Gastrocnemius medialis (tissue), 4 donors: ENCODE results near the gene SPECC1. TPM values are rescaled to one million over a fixed set of nuclear protein-coding genes. Genes with fewer than 3 reads are reported as not detected.

Experiments
- ATAC-seq, 2 donors: fragments of 150-250 bp; one replicate each; pipeline ENCODE4 v1.9.1; 2016
- DNase-seq, 2 donors: peaks; one replicate each; pipeline ENCODE4 v3.0.0-alpha.2; 2019
- H3K27ac ChIP-seq, 4 donors: fragments of 200-600 bp; sonication (generic); 1 replicate in 1 of 4; 2 replicates in 3 of 4; pipeline ENCODE4 v1.5.1; 2016 to 2018; ENCODE audit warnings: mild to moderate bottlenecking in 2 of 4, moderate library complexity in 1 of 4
- H3K27me3 ChIP-seq, 3 donors: fragments of 200-600 bp; sonication (generic) in 2 of 3; 1 replicate in 1 of 3; 2 replicates in 2 of 3; pipeline versions ENCODE4 v1.5.1 to v1.6.0; 2016 to 2019; ENCODE audit warnings: mild to moderate bottlenecking in 1 of 3, moderate library complexity in 1 of 3
- H3K36me3 ChIP-seq, 2 donors: fragments of 200-600 bp; sonication (generic) in 1 of 2; one replicate each; pipeline ENCODE4 v1.5.1; 2017 to 2018
- H3K4me1 ChIP-seq, 2 donors: fragments of 200-600 bp; sonication (generic) in 1 of 2; one replicate each; pipeline ENCODE4 v1.5.1; 2016 to 2017; ENCODE audit warnings: mild to moderate bottlenecking in 2 of 2
- H3K4me3 ChIP-seq, 4 donors: fragments of 200-600 bp; sonication (generic) in 3 of 4; 1 replicate in 1 of 4; 2 replicates in 3 of 4; pipeline ENCODE4 v1.5.1; 2016 to 2019; ENCODE audit warnings: mild to moderate bottlenecking in 2 of 4
- H3K9me3 ChIP-seq, 3 donors: fragments of 200-600 bp; sonication (generic) in 2 of 3; 1 replicate in 1 of 3; 2 replicates in 2 of 3; pipeline ENCODE4 v1.5.1; 2016 to 2019
- CTCF ChIP-seq, 5 experiments: fragments of 450-650 bp in 3 of 5; fragments of 200-600 bp in 2 of 5; sonication (generic) in 2 of 5; IDR thresholded peaks in 4 of 5; conservative IDR thresholded peaks in 1 of 5; 1 replicate in 4 of 5; 2 replicates in 1 of 5; pipeline ENCODE4 v1.5.1; 2016 to 2019; ENCODE audit warnings: antibody characterized with exemption in 5 of 5, mild to moderate bottlenecking in 3 of 5, moderate library complexity in 3 of 5
- POLR2A ChIP-seq, 2 donors: fragments of 450-650 bp; IDR thresholded peaks; one replicate each; pipeline ENCODE4 v1.6.1; 2017; ENCODE audit warnings: antibody characterized with exemption in 2 of 2, mild to moderate bottlenecking in 2 of 2, moderate library complexity in 2 of 2
- in situ Hi-C, 4 donors: fragments of 200-750 bp; cut with MboI; loops; one replicate each; pipeline versions ENCODE4 v1.15.0 to v1.8.0; 2017; ENCODE audit warnings: low sequenced_read_pairs in 4 of 4
- intact Hi-C: fragments of 100-400 bp; cut with DNase I; formaldehyde crosslinking; loops from one replicate; pipeline ENCODE4 v1.15.1; 2023; ENCODE audit warnings: low total_unique reads
- total RNA-seq, 4 donors: library from RNA; depleted of rRNA; stranded (reverse); fragments of >200 nt; gene quantifications; one replicate each; pipeline versions ENCODE4 v1.1.0 to v1.2.3, GENCODE V29; 2016

Gene SPECC1
- total RNA-seq, 4 donors from 2014 or later = 6.1 to 17.9 (median 9.5) TPM

GRCh38 chr17:20208717-20209116, 199.6 kb downstream of the SPECC1 start:
- intact Hi-C loops = no loop called here
- Histone ChIP-seq H3K9me3 (no peaks in the 10 kb centered on the region), H3K4me3 (no peak overlapping the region), H3K27me3 (no peaks in the 10 kb centered on the region), H3K4me1 (no peaks in the 10 kb centered on the region), H3K36me3 (no peaks in the 10 kb centered on the region), H3K27ac (no peak overlapping the region)
- ATAC-seq = no peak
- TF ChIP-seq CTCF (IDR thresholded peaks at IDR 0.05 in 4 of 5, conservative IDR thresholded peaks at IDR 0.05 in 1 of 5) (no peak), POLR2A (IDR thresholded peaks at IDR 0.05) (no peak)
- DNase-seq = no peak
- in situ Hi-C loops = loop anchor here in 2 of 4 donors (25.0 kb wide), 2 partner anchors 104 to 629 kb away; no protein-coding TSS in a partner anchor

GRCh38 chr17:20210180-20210579, 201.0 kb downstream of the SPECC1 start:
- in situ Hi-C loops = loop anchor here in 2 of 4 donors (25.0 kb wide), 2 partner anchors 102 to 627 kb away; no protein-coding TSS in a partner anchor
- ATAC-seq (no peak), DNase-seq (no peak)
- Histone ChIP-seq H3K4me1 (no peaks in the 10 kb centered on the region), H3K27me3 (no peaks in the 10 kb centered on the region), H3K4me3 (no peak overlapping the region), H3K36me3 (no peaks in the 10 kb centered on the region), H3K9me3 (no peaks in the 10 kb centered on the region), H3K27ac (no peak overlapping the region)
- intact Hi-C loops = no loop called here
- TF ChIP-seq CTCF (IDR thresholded peaks at IDR 0.05 in 4 of 5, conservative IDR thresholded peaks at IDR 0.05 in 1 of 5) = no peak
- TF ChIP-seq POLR2A (IDR thresholded peaks at IDR 0.05) = no peak

GRCh38 chr17:20210614-20211013, 201.5 kb downstream of the SPECC1 start:
- H3K27me3 ChIP-seq = no peaks in the 10 kb centered on the region
- H3K27ac ChIP-seq = no peak overlapping the region
- no peak for ATAC-seq
- no peak overlapping the region for H3K4me3 ChIP-seq
- in situ Hi-C loops = loop anchor here in 2 of 4 donors (25.0 kb wide), 2 partner anchors 102 to 627 kb away; no protein-coding TSS in a partner anchor
- no peaks in the 10 kb centered on the region for H3K9me3 ChIP-seq
- no peaks in the 10 kb centered on the region for H3K36me3 ChIP-seq
- no peaks in the 10 kb centered on the region for H3K4me1 ChIP-seq
- intact Hi-C loops = no loop called here
- DNase-seq = no peak
- TF ChIP-seq POLR2A (IDR thresholded peaks at IDR 0.05) = no peak
- no peak for TF ChIP-seq CTCF (IDR thresholded peaks at IDR 0.05 in 4 of 5, conservative IDR thresholded peaks at IDR 0.05 in 1 of 5)

- no peak overlapping the region for H3K4me3 ChIP-seq
- no peaks in the 10 kb centered on the region for H3K27me3 ChIP-seq
- TF ChIP-seq POLR2A (IDR thresholded peaks at IDR 0.05) (no peak), CTCF (IDR thresholded peaks at IDR 0.05 in 4 of 5, conservative IDR thresholded peaks at IDR 0.05 in 1 of 5) (no peak)
- H3K36me3 ChIP-seq = no peaks in the 10 kb centered on the region
- no peaks in the 10 kb centered on the region for H3K9me3 ChIP-seq
- in situ Hi-C loops = loop anchor here in 2 of 4 donors (25.0 kb wide), 2 partner anchors 101 to 626 kb away; no protein-coding TSS in a partner anchor
- ATAC-seq (no peak), DNase-seq (no peak)
- H3K4me1 ChIP-seq = no peaks in the 10 kb centered on the region
- H3K27ac ChIP-seq = no peak overlapping the region
- intact Hi-C loops = no loop called here
These were observed 202.1 kb downstream of the SPECC1 start for GRCh38 chr17:20211246-20211645.

GRCh38 chr17:20213449-20213848, 204.3 kb downstream of the SPECC1 start:
- no peaks in the 10 kb centered on the region for H3K27me3 ChIP-seq
- no peak for ATAC-seq
- in situ Hi-C loops = loop anchor here in 2 of 4 donors (25.0 kb wide), 2 partner anchors 99 to 624 kb away; no protein-coding TSS in a partner anchor

More at GRCh38 chr17:20213449-20213848, 204.3 kb downstream of the SPECC1 start:
- H3K4me3 ChIP-seq = no peak overlapping the region
- H3K4me1 ChIP-seq = no peaks in the 10 kb centered on the region
- H3K9me3 ChIP-seq = no peaks in the 10 kb centered on the region
- no peak for TF ChIP-seq CTCF (IDR thresholded peaks at IDR 0.05 in 4 of 5, conservative IDR thresholded peaks at IDR 0.05 in 1 of 5)
- TF ChIP-seq POLR2A (IDR thresholded peaks at IDR 0.05) = no peak
- H3K27ac ChIP-seq = no peak overlapping the region
- intact Hi-C loops = no loop called here
- H3K36me3 ChIP-seq = no peaks in the 10 kb centered on the region
- DNase-seq = no peak
